ENCODE results near the gene ROBO1.

GRCh38 chr3:79038057-79038456, 729.7 kb downstream of the ROBO1 start:
- no peak for TF ChIP-seq POLR2A (IDR thresholded peaks at IDR 0.05)
- TF ChIP-seq, protein P1, sequence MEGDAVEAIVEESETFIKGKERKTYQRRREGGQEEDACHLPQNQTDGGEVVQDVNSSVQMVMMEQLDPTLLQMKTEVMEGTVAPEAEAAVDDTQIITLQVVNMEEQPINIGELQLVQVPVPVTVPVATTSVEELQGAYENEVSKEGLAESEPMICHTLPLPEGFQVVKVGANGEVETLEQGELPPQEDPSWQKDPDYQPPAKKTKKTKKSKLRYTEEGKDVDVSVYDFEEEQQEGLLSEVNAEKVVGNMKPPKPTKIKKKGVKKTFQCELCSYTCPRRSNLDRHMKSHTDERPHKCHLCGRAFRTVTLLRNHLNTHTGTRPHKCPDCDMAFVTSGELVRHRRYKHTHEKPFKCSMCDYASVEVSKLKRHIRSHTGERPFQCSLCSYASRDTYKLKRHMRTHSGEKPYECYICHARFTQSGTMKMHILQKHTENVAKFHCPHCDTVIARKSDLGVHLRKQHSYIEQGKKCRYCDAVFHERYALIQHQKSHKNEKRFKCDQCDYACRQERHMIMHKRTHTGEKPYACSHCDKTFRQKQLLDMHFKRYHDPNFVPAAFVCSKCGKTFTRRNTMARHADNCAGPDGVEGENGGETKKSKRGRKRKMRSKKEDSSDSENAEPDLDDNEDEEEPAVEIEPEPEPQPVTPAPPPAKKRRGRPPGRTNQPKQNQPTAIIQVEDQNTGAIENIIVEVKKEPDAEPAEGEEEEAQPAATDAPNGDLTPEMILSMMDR (IDR thresholded peaks at IDR 0.05) = no peak

Data from right lobe of liver (tissue), 4 donors.